H9 (cell line): ENCODE measurements around the gene RNF141. TPM values are rescaled to one million over a fixed set of nuclear protein-coding genes. Genes with fewer than 3 reads are reported as not detected.

Experiments
- DNase-seq: peaks from one replicate; pipeline ENCODE4 v3.0.0-alpha.2; 2017
- H2AFZ ChIP-seq: one replicate; pipeline ENCODE4 v1.6.1; 2013; ENCODE audit warnings: mild to moderate bottlenecking, low read length, control low read depth, moderate library complexity
- H2AK5ac ChIP-seq: 2 replicates; pipeline ENCODE4 v1.6.1; 2013; ENCODE audit warnings: low read length, control low read depth, mixed read lengths; ENCODE audit not compliant: insufficient read length
- H2BK120ac ChIP-seq: one replicate; pipeline ENCODE4 v1.6.1; 2013; ENCODE audit warnings: low read depth, mild to moderate bottlenecking, low read length, control low read depth, inconsistent platforms; ENCODE audit not compliant: poor library complexity, severe bottlenecking
- H2BK12ac ChIP-seq: 2 replicates; pipeline ENCODE4 v1.6.1; 2013; ENCODE audit warnings: low read length, control low read depth, mixed read lengths, low read depth; ENCODE audit not compliant: insufficient read length
- H2BK15ac ChIP-seq: 2 replicates; pipeline ENCODE4 v1.6.1; 2013; ENCODE audit warnings: low read depth, low read length, control low read depth
- H2BK20ac ChIP-seq: one replicate; pipeline ENCODE4 v1.6.1; 2013; ENCODE audit warnings: low read depth, mild to moderate bottlenecking, low read length, control low read depth, inconsistent platforms; ENCODE audit not compliant: poor library complexity, severe bottlenecking
- H2BK5ac ChIP-seq: 2 replicates; pipeline ENCODE4 v1.6.1; 2013; ENCODE audit warnings: low read length, control low read depth, mixed read lengths; ENCODE audit not compliant: insufficient read length
- H3K14ac ChIP-seq: 2 replicates; pipeline ENCODE4 v1.6.1; 2013; ENCODE audit warnings: low read length, control low read depth; ENCODE audit not compliant: insufficient read depth
- H3K18ac ChIP-seq: 2 replicates; pipeline ENCODE4 v1.6.1; 2013; ENCODE audit warnings: low read depth, mild to moderate bottlenecking, mixed read lengths, low read length, control low read depth; ENCODE audit not compliant: insufficient read length
- H3K23ac ChIP-seq: 2 replicates; pipeline ENCODE4 v1.6.1; 2013; ENCODE audit warnings: low read length, control low read depth, mixed read lengths, low read depth; ENCODE audit not compliant: insufficient read length
- H3K23me2 ChIP-seq: 2 replicates; pipeline ENCODE4 v1.6.1; 2013; ENCODE audit warnings: low read depth, mild to moderate bottlenecking, mixed read lengths, low read length, control low read depth; ENCODE audit not compliant: insufficient read length, poor library complexity, severe bottlenecking
- H3K27ac ChIP-seq: 2 replicates; pipeline ENCODE4 v1.5.1; 2013; ENCODE audit warnings: low read length, control low read depth, mixed read lengths, low read depth; ENCODE audit not compliant: insufficient read length
- H3K27me3 ChIP-seq: 2 replicates; pipeline ENCODE4 v1.6.1; 2013; ENCODE audit warnings: low read length, control low read depth, inconsistent platforms; ENCODE audit not compliant: insufficient read depth
- H3K4ac ChIP-seq: 2 replicates; pipeline ENCODE4 v1.6.1; 2013; ENCODE audit warnings: low read depth, mild to moderate bottlenecking, control low read depth, inconsistent platforms, low read length, moderate library complexity
- H3K4me1 ChIP-seq: 2 replicates; pipeline ENCODE4 v1.6.1; 2013; ENCODE audit warnings: low read length, control low read depth, inconsistent platforms; ENCODE audit not compliant: insufficient read depth
- H3K4me2 ChIP-seq: 2 replicates; pipeline ENCODE4 v1.6.1; 2013; ENCODE audit warnings: low read length, control low read depth, mixed read lengths; ENCODE audit not compliant: insufficient read length, insufficient read depth
- H3K56ac ChIP-seq: 2 replicates; pipeline ENCODE4 v1.6.1; 2013; ENCODE audit warnings: low read depth, mild to moderate bottlenecking, mixed read lengths, low read length, control low read depth; ENCODE audit not compliant: insufficient read length
- H3K79me1 ChIP-seq: 2 replicates; pipeline ENCODE4 v1.6.1; 2013; ENCODE audit warnings: low read depth, mild to moderate bottlenecking, moderate library complexity, low read length, control low read depth, inconsistent platforms; ENCODE audit not compliant: insufficient read depth, poor library complexity, severe bottlenecking
- H3K79me2 ChIP-seq: 2 replicates; pipeline ENCODE4 v1.6.1; 2013; ENCODE audit warnings: low read length, control low read depth, inconsistent platforms; ENCODE audit not compliant: insufficient read depth
- H3K9ac ChIP-seq: 2 replicates; pipeline ENCODE4 v1.6.1; 2013; ENCODE audit warnings: low read length, control low read depth, mixed read lengths; ENCODE audit not compliant: insufficient read length; ENCODE audit errors: extremely low read depth
- H3K9me3 ChIP-seq: one replicate; pipeline ENCODE4 v1.6.1; 2013; ENCODE audit warnings: low read depth, low read length, inconsistent platforms; ENCODE audit not compliant: control insufficient read depth
- H3T11ph ChIP-seq: one replicate; pipeline ENCODE4 v1.6.1; 2013; ENCODE audit warnings: mild to moderate bottlenecking, low read length, control low read depth, inconsistent platforms
- H4K20me1 ChIP-seq: one replicate; pipeline ENCODE4 v1.6.1; 2013; ENCODE audit not compliant: control insufficient read depth, insufficient read length, insufficient read depth
- H4K5ac ChIP-seq: 2 replicates; pipeline ENCODE4 v1.6.1; 2013; ENCODE audit warnings: low read depth, mild to moderate bottlenecking, mixed read lengths, low read length, control low read depth; ENCODE audit not compliant: insufficient read length
- H4K8ac ChIP-seq: replicated peaks from 2 replicates; pipeline ENCODE4 v1.6.1; 2013; ENCODE audit warnings: low read length, control low read depth, mixed read lengths, low read depth; ENCODE audit not compliant: insufficient read length
- H4K91ac ChIP-seq: 2 replicates; pipeline ENCODE4 v1.6.1; 2013; ENCODE audit warnings: low read depth, mild to moderate bottlenecking, moderate library complexity, mixed read lengths, low read length, control low read depth; ENCODE audit not compliant: insufficient read length
- H3K27ac Mint-ChIP-seq, 3 experiments: 2 replicates in 2 of 3; 3 replicates in 1 of 3; pipeline ENCODE4 v1.8.0; 2020 to 2021; ENCODE audit warnings: mixed read lengths in 3 of 3, mild to moderate bottlenecking in 1 of 3, moderate library complexity in 1 of 3
- H3K27me3 Mint-ChIP-seq: 2 replicates; pipeline ENCODE4 v1.8.0; 2021; ENCODE audit warnings: low read depth, mild to moderate bottlenecking, moderate library complexity, mixed read lengths
- H3K36me3 Mint-ChIP-seq, 3 experiments: 2 replicates in 2 of 3; 3 replicates in 1 of 3; pipeline ENCODE4 v1.8.0; 2020 to 2021; ENCODE audit warnings: low read depth in 3 of 3, mixed read lengths in 3 of 3; ENCODE audit not compliant: insufficient read depth in 1 of 3
- H3K4me1 Mint-ChIP-seq, 2 experiments: 2 replicates each; pipeline ENCODE4 v1.8.0; 2020; ENCODE audit warnings: mixed read lengths in 2 of 2
- H3K4me3 Mint-ChIP-seq, 2 experiments: 2 replicates in 1 of 2; 3 replicates in 1 of 2; pipeline ENCODE4 v1.8.0; 2020 to 2021; ENCODE audit warnings: mild to moderate bottlenecking in 2 of 2, mixed read lengths in 2 of 2, moderate library complexity in 1 of 2
- H3K9me3 Mint-ChIP-seq, 2 experiments: 2 replicates in 1 of 2; 3 replicates in 1 of 2; pipeline ENCODE4 v1.8.0; 2020; ENCODE audit warnings: mild to moderate bottlenecking in 2 of 2, mixed read lengths in 2 of 2, moderate library complexity in 1 of 2
- whole genome bisulfite sequencing: extraction: QIAGEN DNeasy Blood & Tissue Kit; methylation state at CpG from one replicate; pipeline ENCODE4 v1.1.7; 2013; ENCODE audit warnings: missing lambda C conversion rate, low lambda C conversion rate, mixed read lengths; ENCODE audit not compliant: insufficient read length; ENCODE audit errors: extremely low coverage; 5-methylcytosine and 5-hydroxymethylcytosine counted together
- total RNA-seq: library from RNA; stranded (reverse); gene quantifications from 2 replicates; pipeline ENCODE4 v1.2.1, GENCODE V29; 2021
- TF ChIP-seq, protein P1 (sequence below): fragments of 200-600 bp; sonication (generic); conservative IDR thresholded peaks from 3 replicates; pipeline ENCODE4 v1.8.0; 2021; ENCODE audit warnings: antibody characterized with exemption, mild to moderate bottlenecking

Gene RNF141
- total RNA-seq, 1 experiment from 2014 or later: 24.7 TPM

DNA sequence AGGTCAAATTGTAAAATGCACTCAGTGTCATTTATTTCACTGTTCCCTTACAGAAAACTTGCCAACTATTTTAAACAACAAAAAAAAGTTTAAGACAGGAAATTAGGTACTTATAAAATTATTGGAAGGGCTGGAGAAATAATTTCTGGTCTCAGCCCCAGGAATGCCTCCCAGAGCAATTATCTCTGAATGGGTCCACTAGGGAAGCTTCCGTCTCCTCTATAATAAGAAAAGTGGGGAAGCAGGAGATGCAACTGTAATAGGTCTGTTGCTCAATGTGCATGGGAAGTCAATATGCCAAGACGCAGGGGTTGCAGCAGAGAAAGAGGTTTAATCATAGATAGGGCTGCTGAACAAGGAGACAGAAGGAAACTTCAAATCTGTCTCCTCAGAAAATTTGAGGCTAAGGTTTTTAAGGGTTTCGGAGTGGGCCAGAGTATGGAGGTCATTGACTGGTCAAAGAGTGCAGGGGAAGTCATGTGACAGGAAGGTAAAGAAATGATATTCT is 10.9 kb upstream of the RNF141 start:
- Mint-ChIP-seq H3K9me3 (no peaks in the 10 kb centered on the region), H3K27me3 (peaks cover 2% of the 10 kb centered on the region), H3K4me3 (no peak overlapping the region), H3K36me3 (no peaks in the 10 kb centered on the region), H3K27ac (no peak overlapping the region), H3K4me1 (peaks cover 7% of the 10 kb centered on the region in 2 experiments)
- H3K27me3 ChIP-seq: no peaks in the 10 kb centered on the region
- no peak overlapping the region for H2BK15ac ChIP-seq
- H3K4ac ChIP-seq: no peak overlapping the region
- no peak overlapping the region for H4K8ac ChIP-seq
- no peak overlapping the region for H2BK20ac ChIP-seq
- H2BK12ac ChIP-seq: no peak overlapping the region
- WGBS: no CpG with 5 or more reads among the region's 3 CpGs
- no peak overlapping the region for H3K56ac ChIP-seq
- no peaks in the 10 kb centered on the region for H4K20me1 ChIP-seq
- no peak for DNase-seq
- no peak overlapping the region for H3K18ac ChIP-seq
- no peaks in the 10 kb centered on the region for H3K23me2 ChIP-seq
- no peak overlapping the region for H2AK5ac ChIP-seq
- TF ChIP-seq, protein P1, sequence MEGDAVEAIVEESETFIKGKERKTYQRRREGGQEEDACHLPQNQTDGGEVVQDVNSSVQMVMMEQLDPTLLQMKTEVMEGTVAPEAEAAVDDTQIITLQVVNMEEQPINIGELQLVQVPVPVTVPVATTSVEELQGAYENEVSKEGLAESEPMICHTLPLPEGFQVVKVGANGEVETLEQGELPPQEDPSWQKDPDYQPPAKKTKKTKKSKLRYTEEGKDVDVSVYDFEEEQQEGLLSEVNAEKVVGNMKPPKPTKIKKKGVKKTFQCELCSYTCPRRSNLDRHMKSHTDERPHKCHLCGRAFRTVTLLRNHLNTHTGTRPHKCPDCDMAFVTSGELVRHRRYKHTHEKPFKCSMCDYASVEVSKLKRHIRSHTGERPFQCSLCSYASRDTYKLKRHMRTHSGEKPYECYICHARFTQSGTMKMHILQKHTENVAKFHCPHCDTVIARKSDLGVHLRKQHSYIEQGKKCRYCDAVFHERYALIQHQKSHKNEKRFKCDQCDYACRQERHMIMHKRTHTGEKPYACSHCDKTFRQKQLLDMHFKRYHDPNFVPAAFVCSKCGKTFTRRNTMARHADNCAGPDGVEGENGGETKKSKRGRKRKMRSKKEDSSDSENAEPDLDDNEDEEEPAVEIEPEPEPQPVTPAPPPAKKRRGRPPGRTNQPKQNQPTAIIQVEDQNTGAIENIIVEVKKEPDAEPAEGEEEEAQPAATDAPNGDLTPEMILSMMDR: no peak
- no peak overlapping the region for H3K23ac ChIP-seq
- H3K4me2 ChIP-seq: no peak overlapping the region
- H4K5ac ChIP-seq: no peak overlapping the region
- no peak overlapping the region for H4K91ac ChIP-seq
- H3K79me2 ChIP-seq: no peaks in the 10 kb centered on the region
- no peak overlapping the region for H3T11ph ChIP-seq
- no peak overlapping the region for H3K14ac ChIP-seq
- H3K9me3 ChIP-seq: no peaks in the 10 kb centered on the region
- H3K27ac ChIP-seq: no peak overlapping the region
- H3K9ac ChIP-seq: no peak overlapping the region
- H3K79me1 ChIP-seq: no peaks in the 10 kb centered on the region
- H3K4me1 ChIP-seq: no peaks in the 10 kb centered on the region
- H2BK5ac ChIP-seq: no peak overlapping the region
- H2AFZ ChIP-seq: no peak overlapping the region
- no peak overlapping the region for H2BK120ac ChIP-seq
